ENCODE measurements around the gene AOX1.
A peak's percentile ranks its signal among the peaks of the same experiment; 100 is the strongest.
"Not testable (repeated sequence)": the region's sequence is repeated elsewhere in the genome, so short reads cannot be mapped to it uniquely, and the experiment has no call there.

Gene AOX1

DNA sequence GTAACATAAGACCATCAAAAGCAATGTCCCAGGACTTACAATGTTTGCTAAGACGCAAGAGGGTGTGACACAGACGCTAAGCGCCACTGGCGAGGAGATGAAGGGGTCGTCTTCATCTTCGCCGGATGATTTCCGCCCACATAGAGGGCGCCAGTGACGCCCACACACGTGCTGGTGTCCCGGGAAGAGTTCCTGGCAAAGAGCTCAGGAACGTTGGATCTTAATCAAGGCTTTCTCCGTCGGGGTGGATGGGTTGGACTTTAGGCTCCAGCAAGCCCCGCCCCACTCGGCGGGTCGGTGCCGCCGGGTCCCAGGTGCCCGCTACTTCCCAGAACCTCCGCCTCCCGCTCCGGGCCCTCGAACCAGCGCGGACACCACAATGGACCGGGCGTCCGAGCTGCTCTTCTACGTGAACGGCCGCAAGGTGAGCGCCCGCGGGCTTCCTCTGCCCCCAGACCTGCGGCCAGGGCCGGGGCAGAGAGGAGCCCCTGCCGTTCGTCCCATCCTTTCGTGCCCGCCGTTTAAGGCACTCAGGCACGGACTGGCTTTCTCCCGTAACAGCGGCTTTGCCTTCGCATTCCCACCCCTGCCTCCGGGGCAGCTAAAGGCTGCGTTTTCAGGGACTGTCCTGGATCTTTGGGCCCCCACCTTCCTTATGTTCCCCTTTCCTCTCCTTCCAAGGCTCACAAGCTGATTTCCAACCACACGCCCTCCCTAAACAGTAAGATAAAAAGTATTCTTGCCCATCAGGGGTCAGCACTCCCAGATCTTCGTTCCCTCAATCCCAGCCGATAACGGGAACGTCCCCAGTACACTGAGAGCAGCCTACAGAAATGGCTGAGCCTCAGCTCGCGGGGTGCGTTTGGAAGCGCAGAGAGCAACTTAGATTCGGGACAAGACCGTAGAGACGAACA is at the start of gene AOX1:
Gene AOX1, plus strand, starts transcription at position 285 of the 914 bp plus-strand sequence. Its CDS starts 95 bp downstream, at position 380.
- DNase-seq = peak; percentile 44

DNA sequence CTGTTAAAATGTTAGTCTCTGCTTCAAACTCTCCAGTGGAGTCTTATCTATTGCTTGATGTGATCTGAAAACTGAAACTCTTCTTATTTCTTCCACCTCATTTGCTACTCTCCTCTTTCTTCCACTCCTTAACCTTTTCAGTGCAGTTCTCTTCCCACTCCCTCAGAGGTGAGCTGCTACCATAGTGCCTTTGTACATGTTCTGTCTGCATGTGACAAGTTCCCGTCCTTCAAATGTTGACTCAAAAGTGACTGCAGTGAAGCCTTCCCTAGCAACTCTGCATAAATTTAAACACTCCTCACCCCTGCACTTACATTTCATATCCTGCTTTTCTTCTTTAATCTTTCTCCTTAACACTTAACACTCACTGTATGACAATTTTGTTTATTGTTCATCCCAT is 47.7 kb upstream of the AOX1 start:
- no peak for DNase-seq

DNA sequence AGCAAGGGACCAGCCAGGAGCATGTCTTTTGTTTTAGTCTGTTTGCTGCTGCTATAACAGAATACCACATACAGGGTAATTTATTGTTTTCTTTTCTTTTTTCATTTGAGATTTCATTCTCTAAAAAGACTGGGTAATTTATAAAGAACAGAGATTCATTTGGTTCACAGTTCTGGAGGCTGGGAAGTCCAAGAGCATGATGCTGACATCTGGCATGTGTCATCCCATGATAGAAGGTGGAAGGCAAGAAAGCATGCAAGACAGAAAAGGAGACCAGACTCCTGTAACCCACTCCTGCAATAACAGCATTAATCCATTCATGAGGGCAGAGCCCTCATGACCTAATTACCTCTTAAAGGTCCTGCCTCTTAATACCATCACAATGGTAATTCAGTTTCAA is 45.0 kb upstream of the AOX1 start:
- no peak for DNase-seq

DNA sequence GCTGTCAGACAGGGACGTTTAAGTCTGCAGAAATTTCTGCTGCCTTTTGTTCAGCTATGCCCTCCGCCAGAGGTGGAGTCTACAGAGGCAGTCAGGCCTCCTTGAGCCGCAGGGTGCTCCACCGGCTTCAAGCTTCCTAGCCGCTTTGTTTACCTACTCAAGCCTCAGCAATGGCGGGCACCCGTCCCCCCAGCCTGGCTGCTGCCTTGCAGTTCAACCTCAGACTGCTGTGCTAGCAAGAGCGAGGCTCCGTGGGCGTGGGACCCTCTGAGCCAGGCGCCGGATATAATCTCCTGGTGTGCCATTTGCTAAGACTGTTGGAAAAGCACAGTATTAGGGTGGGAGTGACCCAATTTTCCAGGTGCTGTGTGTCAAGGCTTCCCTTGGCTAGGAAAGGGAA is 19.2 kb upstream of the AOX1 start:
- DNase-seq = not testable (repeated sequence)

DNA sequence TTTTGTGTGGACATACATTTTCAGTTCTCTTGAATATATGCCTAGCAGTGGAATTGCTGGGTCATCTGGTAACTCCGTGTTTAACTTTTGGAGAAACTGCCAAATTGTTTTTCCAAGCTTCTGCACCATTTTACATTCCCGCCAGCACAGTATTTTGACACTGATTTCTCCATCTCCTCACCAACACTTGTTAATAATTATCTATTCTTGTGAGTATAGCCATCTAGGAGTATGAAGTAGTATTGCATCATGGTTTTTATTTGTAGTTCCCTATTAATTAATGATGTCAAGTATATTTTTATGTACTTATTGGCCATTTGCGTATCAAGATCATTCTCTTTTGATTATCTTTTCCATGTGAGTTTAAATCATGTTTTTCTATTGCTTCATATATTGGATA is 17.9 kb upstream of the AOX1 start:
- no peak for DNase-seq

DNA sequence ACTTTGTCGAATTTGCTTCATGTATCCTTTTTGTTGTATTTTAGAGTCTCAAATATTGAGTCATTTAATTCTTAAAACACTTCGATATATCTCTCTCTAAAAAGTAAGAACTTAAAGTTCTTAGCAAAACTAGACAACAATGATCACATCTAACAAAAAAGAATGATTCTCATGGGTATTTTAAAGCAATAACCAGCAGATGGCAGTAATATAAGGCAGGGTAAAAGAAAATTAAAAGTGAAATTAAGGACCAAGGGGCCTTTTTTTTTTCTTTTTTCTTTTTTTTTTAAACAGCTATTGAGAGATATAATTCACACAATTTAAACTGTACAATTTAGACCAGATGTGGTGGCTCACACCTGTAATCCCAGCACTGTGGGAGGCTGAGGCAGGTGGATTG is 9.9 kb upstream of the AOX1 start:
- DNase-seq = no peak

DNA sequence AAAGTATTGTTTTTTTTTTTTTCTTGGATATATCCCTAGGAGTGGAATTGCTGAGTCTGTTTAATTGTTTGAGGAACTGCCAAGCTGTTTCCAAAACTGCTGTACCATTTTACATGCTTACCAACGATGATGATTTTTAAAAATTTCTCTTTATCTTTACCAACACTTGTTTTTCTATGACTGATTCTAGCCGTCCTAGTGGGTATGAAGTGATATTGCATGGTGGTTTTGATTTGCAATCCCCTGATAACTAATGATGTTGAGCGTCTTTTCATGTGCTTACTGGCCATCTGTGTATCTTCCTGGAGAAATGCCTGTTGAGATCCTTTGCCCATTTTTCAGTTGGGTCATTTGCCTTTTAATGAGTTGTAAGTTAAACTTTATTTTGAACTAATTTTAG is 8.8 kb upstream of the AOX1 start:
- DNase-seq = no peak

DNA sequence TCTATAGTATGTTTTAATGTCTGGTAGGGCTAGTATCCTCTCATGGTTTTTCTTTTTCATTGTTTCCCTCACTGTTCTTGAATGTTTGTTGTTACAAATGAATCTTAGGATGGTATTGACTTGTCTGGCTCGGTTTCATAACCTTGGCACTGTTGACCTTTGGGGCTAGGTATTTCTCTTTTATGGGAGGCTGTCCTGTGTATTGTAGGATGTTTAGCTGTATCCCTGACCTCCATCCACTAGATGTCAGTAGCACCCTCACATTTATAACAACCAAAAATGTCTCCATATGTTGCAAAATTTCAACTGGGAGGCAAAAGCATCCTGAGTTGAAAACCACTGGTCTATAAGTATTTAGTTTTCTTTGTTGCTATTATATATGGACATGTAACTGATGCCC is 7.0 kb upstream of the AOX1 start:
- DNase-seq = no peak

DNA sequence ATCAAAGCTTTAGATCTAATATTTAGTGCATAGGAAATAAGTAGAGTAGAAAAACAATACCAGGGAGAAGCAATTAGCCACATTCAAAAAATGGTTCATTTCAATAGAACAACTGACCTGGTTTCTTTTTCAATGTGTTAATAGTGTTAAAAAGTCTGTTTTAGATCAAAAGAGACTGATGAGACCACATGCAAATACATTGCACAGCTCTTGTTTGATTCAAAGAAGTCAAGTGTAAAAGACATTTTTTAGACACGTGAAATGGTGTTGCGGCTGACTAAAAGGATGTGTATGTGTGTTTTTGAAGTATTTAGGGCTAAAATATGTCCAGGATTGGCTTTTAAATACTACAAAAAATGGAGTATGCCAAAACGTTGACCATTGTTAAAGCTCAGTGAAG is 1.2 kb upstream of the AOX1 start:
- DNase-seq = no peak

DNA sequence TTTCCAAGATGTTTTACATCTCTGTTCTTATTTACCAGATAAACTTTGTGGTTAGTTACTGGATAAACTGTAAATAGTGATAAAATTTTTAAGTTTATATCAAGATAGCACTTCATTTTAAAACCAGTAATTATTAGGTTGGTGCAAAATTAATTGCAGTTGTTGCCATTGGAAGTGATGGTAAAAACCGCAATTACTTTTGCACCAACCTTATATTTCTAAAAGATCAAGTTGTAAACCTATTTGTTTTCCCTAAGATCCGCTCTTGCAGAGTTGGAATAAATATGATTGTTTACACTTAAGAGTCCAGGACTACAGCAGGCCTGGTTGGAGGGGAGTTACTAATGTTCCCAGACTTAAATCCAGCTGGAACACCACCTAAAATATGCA is 479 bp upstream of the AOX1 start:
- DNase-seq = no peak

DNA sequence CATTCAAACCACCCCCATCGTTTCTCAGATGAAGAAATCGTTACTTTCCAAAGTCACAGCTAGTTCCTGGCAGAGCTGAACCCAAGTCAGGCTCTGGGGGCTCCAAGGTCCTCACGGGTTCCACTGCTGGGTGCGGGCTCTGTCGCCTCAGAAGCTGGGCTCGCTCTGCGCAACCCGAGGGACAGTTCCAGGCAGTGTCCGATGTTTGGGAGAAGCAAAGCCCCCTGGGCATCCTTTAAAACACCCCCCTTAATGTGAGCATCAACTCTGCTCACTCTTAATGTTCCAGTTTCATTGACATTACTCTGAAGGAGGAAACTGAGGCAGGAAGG is 796 bp downstream of the AOX1 start:
- DNase-seq = no peak

DNA sequence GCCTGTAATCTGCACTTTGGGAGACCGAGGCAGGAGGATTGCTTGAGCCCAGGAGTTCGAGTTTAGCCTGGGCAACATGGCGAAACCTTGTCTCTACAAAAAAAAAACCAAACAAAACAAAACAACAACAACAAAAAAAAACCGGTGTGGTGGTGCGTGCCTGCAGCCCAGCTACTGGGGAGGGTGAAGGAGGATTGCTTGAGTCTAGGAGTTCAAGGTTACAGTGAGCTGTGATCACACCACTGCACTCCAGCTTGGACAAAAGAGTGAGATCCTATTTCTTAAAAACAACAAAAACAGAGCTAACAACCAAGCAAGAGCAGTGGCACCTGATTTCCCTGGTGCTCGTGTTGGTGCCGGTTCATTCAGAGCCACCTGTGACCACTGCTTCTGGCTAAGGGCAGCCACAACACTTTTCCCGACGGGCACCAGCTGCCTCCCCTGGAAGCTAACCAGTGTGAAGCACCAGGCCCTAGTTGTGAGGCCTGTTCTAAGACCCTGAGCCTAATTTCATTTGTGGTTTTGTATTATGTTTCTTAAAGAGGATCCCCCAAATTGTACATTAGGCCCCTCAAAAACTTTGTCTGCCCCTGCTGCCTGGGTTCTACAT is 1.3 kb downstream of the AOX1 start:
- no peak for DNase-seq

DNA sequence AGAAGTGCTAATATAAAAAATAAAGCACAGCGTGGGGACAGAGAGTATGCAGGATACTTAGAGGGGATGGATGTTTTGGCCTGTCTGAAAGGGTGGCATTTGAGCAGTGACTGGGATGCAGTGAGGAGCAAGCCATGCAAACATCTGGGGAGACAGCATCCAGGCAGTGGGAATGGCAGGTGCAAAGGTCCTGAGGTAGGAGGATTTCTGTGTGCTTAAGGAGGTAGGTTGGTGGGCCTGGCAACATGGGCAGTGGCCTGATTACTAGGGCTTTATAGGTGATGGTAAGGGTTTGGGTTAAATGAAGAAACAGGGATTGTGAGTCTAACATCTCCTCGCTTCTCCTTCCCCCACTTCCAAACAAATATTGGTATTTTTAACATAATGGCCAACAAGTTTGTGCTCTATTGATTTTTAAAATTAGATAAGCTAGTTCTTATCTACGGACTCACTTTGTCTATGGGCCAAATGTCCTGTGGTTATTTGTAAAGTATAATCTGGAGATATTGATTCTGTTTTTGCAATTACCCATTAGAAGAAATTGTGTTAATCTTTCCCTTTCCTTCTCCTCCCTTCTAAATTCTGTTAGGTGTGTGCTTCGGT is 2.4 kb downstream of the AOX1 start:
- no peak for DNase-seq

DNA sequence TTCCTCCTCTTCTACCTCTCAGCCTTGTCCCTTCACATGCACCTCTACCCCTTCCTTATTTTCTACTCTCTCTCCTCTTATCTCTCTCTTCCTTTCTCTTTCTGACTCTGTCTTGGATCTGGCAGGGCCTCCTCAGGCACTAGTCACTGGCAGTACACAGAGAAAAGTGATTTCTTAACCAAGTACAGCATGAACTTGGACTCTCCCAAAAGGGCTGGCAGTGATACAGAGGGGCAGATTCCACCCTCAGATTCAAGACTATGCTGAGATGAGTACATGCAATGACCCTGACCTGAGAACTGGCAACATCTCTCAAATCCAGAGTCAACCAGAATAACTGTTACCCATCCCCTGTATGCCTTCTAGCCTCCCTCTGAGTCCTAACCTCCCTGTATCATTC is 4.3 kb downstream of the AOX1 start:
- no peak for DNase-seq

DNA sequence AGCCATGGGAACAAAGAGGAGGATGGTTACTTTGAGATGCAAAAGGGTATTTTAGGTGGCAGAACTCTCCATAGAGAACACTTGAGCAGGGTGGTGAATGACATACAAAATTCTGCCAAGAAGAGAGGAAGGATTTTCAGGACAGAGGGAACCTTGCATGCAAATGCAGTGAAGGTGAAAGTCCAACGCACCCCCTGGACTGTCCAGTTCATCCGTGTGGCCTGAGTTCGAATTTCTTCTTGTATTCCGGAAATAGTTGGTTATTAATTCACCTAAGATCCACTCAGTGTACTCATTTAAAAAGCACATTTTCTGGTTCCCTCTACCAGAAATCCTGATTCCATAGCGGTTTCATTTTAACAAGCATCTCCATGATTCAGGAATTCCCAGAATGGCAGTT is 5.5 kb downstream of the AOX1 start:
- DNase-seq = no peak

DNA sequence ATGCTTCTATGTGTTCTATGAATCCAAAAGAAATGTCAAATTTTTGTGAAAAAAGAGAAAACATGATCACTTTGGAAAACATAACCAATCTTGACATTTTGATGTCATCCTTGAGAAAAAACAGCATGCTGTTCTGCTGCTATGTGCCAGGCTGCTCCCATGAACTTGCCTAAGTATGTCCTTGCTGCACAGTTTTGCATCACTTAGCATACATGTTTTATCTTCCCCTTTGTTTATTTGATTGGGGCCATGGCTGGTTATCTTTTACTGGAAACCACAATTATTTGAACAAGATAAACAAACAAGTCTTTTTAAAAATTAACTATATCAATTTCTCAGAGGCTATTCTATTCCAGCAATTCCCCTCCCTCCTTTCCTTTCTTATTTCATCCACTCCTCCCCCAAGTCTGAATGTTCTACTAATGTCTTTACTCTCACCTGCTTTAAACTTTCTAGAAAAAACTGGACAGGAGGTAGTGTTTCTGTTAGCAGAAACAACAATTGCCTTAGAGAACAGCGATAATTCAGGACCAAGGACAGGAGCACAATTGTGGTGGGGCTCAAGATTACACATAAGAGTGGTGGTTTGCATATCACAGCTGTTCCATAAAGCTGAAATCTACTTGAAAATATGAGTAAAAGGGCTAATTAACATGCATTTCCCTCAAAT is 6.7 kb downstream of the AOX1 start:
- DNase-seq = no peak

DNA sequence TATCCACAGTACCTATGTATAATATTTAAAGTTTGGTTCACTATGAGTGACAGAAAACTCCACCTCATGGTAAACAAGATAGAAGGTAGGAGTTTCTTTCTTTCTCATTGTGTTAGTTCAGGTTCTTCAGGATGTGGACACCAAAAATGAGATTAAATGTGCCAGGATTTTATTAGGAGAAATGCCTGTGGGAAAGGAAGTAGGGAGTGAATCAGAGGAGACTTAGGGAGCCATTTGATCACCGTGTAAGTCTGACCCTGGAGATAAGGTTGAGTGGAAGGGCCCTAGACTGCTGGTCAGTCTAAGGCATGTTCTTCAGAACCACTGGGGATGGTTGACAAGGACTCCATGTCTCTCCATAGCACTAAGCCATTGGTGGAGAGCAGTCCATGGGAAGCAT is 8.1 kb downstream of the AOX1 start:
- DNase-seq = no peak

DNA sequence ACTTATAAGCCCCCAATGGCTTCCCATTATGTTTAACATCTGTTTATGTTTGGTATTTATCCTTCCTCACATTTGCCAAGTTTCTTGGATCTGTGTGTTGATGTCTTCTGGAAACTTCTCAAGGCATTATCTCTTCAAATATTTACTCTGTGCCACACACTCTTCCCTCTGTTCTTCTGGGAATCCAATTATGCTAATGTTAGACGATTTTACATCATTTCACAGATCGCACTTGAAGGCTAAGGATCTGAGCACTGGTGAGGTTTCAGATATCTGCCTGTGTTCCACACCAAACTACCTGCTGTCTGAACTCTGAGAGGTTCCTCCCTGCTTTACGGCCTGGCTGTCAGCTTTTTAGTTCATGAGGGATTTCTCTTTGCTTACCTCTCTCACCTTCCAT is 10.1 kb downstream of the AOX1 start:
- DNase-seq = no peak

DNA sequence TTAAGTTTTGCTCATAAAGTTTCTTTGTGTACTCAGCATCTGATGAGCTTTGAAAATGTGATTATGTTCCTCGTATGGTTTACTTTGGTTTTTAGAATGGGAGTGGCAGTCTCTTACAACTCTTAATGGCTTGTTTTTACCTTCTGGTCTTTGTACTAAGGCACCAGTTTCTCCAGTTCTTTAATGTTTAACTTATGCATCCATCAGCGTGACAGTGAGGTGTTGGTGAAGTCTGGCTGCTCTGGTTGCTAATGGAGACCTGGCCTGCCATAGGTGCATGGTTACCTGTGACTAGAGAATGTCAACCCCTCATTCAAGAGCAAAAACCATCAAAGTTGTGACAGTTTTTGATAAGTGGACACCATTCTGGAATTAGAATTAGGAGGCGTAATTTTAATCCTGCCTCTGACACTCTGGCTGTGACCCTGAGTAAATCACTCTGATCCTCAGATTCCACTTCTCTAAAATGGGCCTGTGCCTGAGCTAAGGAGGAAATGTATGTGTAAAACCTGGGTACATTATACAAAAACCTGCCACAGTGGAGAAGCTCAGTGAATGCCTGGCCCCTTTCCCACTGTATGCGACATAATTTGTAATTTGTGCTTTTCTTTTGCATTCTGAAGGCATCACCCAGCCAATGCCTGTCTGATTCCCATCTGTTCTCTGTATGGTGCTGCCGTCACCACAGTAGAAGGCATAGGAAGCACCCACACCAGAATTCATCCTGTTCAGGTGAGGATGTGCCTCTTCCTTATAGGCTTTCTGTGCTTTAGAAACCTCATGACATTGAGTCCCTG is 11.2 kb downstream of the AOX1 start:
- no peak for DNase-seq

DNA sequence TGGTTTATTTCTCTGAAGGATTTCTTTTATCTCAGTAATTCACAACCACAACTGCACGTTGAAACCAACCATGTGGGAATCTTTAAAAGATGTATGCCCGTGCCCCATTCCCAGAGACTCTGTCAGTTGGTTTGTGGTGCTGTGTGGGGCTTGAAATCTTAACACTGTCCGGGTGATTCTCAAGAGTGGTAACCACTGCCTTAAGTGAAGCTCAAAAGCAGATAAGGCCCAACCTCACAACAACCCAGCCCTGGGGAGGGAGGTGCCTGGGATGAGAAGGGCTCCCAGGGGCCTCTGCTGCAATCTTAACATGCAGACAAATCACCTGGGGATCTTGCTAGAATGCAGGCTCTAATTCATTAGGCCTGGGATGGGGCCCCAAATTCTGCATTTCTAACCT is 13.4 kb downstream of the AOX1 start:
- DNase-seq = no peak

DNA sequence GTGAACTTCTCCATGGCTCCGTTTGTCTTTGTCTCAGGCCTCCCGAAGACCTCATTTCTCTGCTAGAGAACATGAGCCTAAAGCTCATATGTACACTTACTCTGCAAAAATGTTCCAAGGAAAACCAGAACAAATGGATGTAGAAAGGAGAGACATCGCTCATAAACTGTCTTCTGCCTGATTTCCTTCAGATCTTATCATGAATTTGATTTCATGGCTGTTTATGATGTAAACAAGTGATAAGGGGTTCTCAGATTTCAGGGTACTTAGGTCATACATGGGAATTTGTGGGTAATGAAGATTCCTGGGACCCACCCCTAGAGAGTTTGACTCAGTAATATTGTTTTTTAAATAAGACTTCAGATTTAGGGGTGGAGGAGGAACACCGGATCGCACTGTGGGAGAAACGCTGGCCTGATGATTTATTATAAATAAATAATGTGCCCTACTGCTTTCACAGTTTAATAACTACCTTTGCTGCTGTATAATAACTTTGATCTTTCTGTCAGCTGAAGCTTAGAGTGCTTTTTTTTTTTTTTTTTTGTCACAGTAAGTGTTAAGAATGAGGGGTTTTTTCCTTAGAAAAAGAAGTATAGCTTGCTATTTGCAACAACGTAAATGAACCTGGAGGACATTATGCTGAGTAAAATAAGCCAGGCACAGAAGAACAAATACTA is 14.9 kb downstream of the AOX1 start:
- no peak for DNase-seq

DNA sequence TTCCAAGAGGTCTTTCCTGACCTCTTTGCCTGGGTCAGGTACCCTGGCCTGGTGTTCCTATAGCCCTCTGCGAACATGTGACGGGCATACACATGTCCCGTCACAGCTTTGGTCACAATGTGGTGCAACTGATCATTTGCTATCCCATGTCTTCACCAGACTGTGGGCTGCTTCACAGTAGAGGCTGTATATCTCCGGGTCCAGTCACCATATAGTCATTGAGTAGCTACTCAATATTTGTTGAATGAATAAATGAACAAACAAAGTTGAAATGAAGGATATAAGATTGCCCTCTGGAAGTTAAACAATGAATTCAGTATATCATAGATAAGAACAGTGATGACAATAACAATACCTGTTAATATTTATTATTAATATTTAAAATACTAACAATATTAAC is 16.8 kb downstream of the AOX1 start:
- no peak for DNase-seq
